ENCODE results near the gene ZNF611.

ZNF611 gene

DNA sequence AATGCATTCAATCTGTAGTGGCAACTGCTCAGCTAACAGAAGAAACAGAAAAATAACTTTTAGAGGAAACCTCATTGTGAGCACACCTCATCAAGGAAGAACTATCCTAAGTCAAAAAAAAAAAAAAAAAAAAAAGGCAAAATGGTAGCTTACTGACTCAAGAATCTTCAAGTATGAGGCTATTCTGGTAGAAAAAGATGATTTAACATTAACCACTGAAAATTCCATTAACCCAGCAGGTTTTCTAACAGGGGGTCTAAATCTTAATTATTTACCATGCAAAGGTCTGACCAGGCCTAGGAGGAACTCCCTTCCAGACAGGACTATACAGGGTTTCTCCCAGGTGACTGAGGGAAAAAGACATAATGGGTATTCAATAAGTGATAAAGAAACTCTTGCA is 68.3 kb downstream of the ZNF611 start:
- TF ChIP-seq EGR1 (IDR thresholded peaks at IDR 0.05): no peak
- no peak for TF ChIP-seq CREB1 (IDR thresholded peaks at IDR 0.05; ENCODE audit: low read depth)
- TF ChIP-seq, protein P1, sequence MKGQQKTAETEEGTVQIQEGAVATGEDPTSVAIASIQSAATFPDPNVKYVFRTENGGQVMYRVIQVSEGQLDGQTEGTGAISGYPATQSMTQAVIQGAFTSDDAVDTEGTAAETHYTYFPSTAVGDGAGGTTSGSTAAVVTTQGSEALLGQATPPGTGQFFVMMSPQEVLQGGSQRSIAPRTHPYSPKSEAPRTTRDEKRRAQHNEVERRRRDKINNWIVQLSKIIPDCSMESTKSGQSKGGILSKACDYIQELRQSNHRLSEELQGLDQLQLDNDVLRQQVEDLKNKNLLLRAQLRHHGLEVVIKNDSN (IDR thresholded peaks at IDR 0.05): no peak
- no peak for TF ChIP-seq TCF12 (IDR thresholded peaks at IDR 0.05; ENCODE audit: low read depth)
- TF ChIP-seq CEBPB (IDR thresholded peaks at IDR 0.05): no peak
- TF ChIP-seq ZBTB7A (IDR thresholded peaks at IDR 0.05; ENCODE audit: low read depth): no peak
- TF ChIP-seq, protein P2, sequence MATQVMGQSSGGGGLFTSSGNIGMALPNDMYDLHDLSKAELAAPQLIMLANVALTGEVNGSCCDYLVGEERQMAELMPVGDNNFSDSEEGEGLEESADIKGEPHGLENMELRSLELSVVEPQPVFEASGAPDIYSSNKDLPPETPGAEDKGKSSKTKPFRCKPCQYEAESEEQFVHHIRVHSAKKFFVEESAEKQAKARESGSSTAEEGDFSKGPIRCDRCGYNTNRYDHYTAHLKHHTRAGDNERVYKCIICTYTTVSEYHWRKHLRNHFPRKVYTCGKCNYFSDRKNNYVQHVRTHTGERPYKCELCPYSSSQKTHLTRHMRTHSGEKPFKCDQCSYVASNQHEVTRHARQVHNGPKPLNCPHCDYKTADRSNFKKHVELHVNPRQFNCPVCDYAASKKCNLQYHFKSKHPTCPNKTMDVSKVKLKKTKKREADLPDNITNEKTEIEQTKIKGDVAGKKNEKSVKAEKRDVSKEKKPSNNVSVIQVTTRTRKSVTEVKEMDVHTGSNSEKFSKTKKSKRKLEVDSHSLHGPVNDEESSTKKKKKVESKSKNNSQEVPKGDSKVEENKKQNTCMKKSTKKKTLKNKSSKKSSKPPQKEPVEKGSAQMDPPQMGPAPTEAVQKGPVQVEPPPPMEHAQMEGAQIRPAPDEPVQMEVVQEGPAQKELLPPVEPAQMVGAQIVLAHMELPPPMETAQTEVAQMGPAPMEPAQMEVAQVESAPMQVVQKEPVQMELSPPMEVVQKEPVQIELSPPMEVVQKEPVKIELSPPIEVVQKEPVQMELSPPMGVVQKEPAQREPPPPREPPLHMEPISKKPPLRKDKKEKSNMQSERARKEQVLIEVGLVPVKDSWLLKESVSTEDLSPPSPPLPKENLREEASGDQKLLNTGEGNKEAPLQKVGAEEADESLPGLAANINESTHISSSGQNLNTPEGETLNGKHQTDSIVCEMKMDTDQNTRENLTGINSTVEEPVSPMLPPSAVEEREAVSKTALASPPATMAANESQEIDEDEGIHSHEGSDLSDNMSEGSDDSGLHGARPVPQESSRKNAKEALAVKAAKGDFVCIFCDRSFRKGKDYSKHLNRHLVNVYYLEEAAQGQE (IDR thresholded peaks at IDR 0.05; ENCODE audit: low read depth): no peak
- TF ChIP-seq EP300 (IDR thresholded peaks at IDR 0.05; ENCODE audit: borderline replicate concordance): no peak
- no peak for TF ChIP-seq FOXM1 (IDR thresholded peaks at IDR 0.05; ENCODE audit: borderline replicate concordance, low read depth)
- TF ChIP-seq TAF1 (IDR thresholded peaks at IDR 0.05; ENCODE audit: low read depth): no peak
- no peak for TF ChIP-seq YY1 (IDR thresholded peaks at IDR 0.05; ENCODE audit: low read depth)
- TF ChIP-seq RAD21 (IDR thresholded peaks at IDR 0.05; ENCODE audit: low read depth): no peak
- TF ChIP-seq, protein P3, sequence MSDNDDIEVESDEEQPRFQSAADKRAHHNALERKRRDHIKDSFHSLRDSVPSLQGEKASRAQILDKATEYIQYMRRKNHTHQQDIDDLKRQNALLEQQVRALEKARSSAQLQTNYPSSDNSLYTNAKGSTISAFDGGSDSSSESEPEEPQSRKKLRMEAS (IDR thresholded peaks at IDR 0.05): no peak
- no peak for TF ChIP-seq TEAD4 (IDR thresholded peaks at IDR 0.05)
- no peak for TF ChIP-seq NFIC (IDR thresholded peaks at IDR 0.05)

DNA sequence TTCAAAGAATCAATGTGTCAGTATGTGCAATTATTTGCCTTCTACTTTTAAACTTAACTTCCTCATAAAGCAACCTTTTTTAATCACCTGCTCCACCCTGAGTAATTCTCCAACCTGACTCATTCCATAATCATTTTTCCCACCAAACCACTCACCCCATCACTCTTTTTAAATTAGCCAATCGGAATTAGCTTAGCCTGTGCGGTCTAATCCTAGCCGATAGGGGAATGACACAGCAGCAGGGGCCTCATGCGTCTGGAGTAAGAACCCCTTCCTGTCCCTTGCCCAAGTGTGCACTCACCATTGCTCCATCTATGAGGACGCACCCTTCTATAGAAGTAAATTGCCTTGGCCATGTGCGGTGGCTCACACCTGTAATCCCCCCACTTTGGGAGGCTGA is 69.3 kb downstream of the ZNF611 start:
- TF ChIP-seq CEBPB (IDR thresholded peaks at IDR 0.05) (no peak), TCF12 (IDR thresholded peaks at IDR 0.05; ENCODE audit: low read depth) (no peak), EP300 (IDR thresholded peaks at IDR 0.05; ENCODE audit: borderline replicate concordance) (0 out of 2 replicates have a peak, but pooled peaks have one; percentile 7), RAD21 (IDR thresholded peaks at IDR 0.05; ENCODE audit: low read depth) (no peak), TAF1 (IDR thresholded peaks at IDR 0.05; ENCODE audit: low read depth) (no peak), EGR1 (IDR thresholded peaks at IDR 0.05) (no peak), ZBTB7A (IDR thresholded peaks at IDR 0.05; ENCODE audit: low read depth) (no peak), CREB1 (IDR thresholded peaks at IDR 0.05; ENCODE audit: low read depth) (no peak), FOXM1 (IDR thresholded peaks at IDR 0.05; ENCODE audit: borderline replicate concordance, low read depth) (peak; percentile 71), NFIC (IDR thresholded peaks at IDR 0.05) (no peak), TEAD4 (IDR thresholded peaks at IDR 0.05) (no peak), YY1 (IDR thresholded peaks at IDR 0.05; ENCODE audit: low read depth) (no peak)
- TF ChIP-seq, protein P3 (IDR thresholded peaks at IDR 0.05): peak; percentile 29; the same call in 1 of the 2 replicates
- TF ChIP-seq, protein P2 (IDR thresholded peaks at IDR 0.05; ENCODE audit: low read depth): no peak
- TF ChIP-seq, protein P1 (IDR thresholded peaks at IDR 0.05): no peak

DNA sequence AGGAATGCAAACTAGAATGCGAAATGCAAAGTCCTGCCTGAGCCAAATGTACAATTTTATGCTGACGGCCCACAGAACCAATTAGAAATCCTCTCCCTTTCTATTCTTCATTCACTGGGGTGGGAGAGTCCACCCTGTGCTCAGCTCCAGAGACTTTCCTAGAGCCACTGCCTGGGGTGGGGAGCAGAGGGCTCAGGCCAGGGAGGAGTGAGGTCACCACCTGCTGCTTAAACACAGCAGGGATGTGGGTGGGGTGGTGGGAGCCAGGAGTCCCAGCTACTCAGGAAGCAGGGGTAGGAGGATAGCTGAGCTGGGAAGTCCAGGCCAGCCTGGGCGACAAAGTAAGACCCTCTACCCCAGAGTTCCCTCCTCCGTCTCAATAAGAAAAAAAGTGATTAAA is 69.8 kb downstream of the ZNF611 start:
- peak; percentile 13; the same call in 1 of the 2 replicates for TF ChIP-seq EP300 (IDR thresholded peaks at IDR 0.05; ENCODE audit: borderline replicate concordance)
- no peak for TF ChIP-seq EGR1 (IDR thresholded peaks at IDR 0.05)
- TF ChIP-seq YY1 (IDR thresholded peaks at IDR 0.05; ENCODE audit: low read depth): no peak
- TF ChIP-seq NFIC (IDR thresholded peaks at IDR 0.05): 0 out of 2 replicates have a peak, but pooled peaks have one; percentile 30
- peak; percentile 1; the same call in 1 of the 2 replicates for TF ChIP-seq RAD21 (IDR thresholded peaks at IDR 0.05; ENCODE audit: low read depth)
- TF ChIP-seq ZBTB7A (IDR thresholded peaks at IDR 0.05; ENCODE audit: low read depth): 0 out of 2 replicates have a peak, but pooled peaks have one; percentile 20
- TF ChIP-seq, protein P3 (IDR thresholded peaks at IDR 0.05): no peak
- 0 out of 2 replicates have a peak, but pooled peaks have one; percentile 39 for TF ChIP-seq TCF12 (IDR thresholded peaks at IDR 0.05; ENCODE audit: low read depth)
- TF ChIP-seq, protein P2 (IDR thresholded peaks at IDR 0.05; ENCODE audit: low read depth): no peak
- TF ChIP-seq TEAD4 (IDR thresholded peaks at IDR 0.05): 0 out of 2 replicates have a peak, but pooled peaks have one; percentile 24
- no peak for TF ChIP-seq CEBPB (IDR thresholded peaks at IDR 0.05)
- TF ChIP-seq CREB1 (IDR thresholded peaks at IDR 0.05; ENCODE audit: low read depth): no peak

DNA sequence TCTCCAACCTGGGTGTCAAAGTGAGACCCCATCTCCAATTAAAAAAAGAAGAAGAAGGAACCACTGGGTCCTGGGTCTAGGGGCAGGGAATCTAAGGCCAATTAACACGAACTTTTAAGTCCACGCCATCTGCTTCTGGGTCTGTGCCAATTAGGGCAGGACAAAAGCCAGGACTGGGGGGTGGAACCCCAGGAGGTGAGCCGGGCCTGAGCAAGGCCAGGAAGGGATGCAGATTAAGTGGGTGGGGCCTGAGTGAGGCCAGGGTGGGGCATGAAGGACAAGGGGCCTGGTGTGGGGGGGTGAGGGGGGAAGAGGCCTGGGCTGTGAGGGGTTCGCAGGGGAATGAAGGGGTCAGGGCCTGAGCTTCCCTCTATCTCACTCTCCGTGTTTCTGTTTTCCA is 70.4 kb downstream of the ZNF611 start:
- peak; percentile 80 for TF ChIP-seq NFIC (IDR thresholded peaks at IDR 0.05)
- no peak for TF ChIP-seq TCF12 (IDR thresholded peaks at IDR 0.05; ENCODE audit: low read depth)

All from Ishikawa (cell line).